ENCODE results near the gene KRTAP10-1.

GRCh38 chr21:44555200-44555875 is 15.3 kb upstream of the KRTAP10-1 start:
- TF ChIP-seq KDM1A (CRISPR knock-in tag; IDR thresholded peaks at IDR 0.05) (no peak), CEBPB (IDR thresholded peaks at IDR 0.05; ENCODE audit: borderline replicate concordance, low read depth, low read length) (no peak), SMAD1 (CRISPR knock-in tag; IDR thresholded peaks at IDR 0.05; ENCODE audit: borderline replicate concordance, low read depth) (no peak)
- TF ChIP-seq, protein P1, sequence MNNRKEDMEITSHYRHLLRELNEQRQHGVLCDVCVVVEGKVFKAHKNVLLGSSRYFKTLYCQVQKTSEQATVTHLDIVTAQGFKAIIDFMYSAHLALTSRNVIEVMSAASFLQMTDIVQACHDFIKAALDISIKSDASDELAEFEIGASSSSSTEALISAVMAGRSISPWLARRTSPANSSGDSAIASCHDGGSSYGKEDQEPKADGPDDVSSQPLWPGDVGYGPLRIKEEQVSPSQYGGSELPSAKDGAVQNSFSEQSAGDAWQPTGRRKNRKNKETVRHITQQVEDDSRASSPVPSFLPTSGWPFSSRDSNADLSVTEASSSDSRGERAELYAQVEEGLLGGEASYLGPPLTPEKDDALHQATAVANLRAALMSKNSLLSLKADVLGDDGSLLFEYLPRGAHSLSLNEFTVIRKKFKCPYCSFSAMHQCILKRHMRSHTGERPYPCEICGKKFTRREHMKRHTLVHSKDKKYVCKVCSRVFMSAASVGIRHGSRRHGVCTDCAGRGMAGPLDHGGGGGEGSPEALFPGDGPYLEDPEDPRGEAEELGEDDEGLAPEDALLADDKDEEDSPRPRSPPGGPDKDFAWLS (CRISPR knock-in tag; IDR thresholded peaks at IDR 0.05; ENCODE audit: borderline replicate concordance), result no peak

All from HepG2 (cell line).